ENCODE measurements around the gene SEM1.

Gene SEM1

DNA sequence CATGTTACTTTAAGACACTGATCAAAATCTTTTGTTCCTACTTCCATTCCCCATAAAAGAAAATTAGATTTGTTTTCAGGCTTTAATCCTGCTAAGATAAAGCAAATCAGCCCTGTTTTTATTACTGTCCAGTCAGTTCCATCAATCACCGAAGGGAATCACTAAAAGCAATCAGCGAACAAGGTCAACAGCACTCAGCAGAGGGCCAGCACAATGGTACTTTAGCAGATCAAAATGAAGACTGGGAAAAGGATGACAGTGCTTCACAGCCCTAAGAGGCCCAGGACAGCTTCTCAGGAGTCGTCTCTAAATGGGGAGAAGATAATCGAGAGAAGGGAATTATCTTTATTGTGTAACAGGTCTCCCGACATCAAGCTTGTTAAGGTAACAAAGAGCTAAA, 32.7 kb downstream of the SEM1 start:
- no peak for DNase-seq (ENCODE audit: low read depth)
- no peak overlapping the region for H3K4me3 ChIP-seq (ENCODE audit: low read depth, low read length)
- TF ChIP-seq, protein P1, sequence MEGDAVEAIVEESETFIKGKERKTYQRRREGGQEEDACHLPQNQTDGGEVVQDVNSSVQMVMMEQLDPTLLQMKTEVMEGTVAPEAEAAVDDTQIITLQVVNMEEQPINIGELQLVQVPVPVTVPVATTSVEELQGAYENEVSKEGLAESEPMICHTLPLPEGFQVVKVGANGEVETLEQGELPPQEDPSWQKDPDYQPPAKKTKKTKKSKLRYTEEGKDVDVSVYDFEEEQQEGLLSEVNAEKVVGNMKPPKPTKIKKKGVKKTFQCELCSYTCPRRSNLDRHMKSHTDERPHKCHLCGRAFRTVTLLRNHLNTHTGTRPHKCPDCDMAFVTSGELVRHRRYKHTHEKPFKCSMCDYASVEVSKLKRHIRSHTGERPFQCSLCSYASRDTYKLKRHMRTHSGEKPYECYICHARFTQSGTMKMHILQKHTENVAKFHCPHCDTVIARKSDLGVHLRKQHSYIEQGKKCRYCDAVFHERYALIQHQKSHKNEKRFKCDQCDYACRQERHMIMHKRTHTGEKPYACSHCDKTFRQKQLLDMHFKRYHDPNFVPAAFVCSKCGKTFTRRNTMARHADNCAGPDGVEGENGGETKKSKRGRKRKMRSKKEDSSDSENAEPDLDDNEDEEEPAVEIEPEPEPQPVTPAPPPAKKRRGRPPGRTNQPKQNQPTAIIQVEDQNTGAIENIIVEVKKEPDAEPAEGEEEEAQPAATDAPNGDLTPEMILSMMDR (IDR thresholded peaks at IDR 0.05; ENCODE audit: low read depth, low read length, missing control alignments): no peak
- in situ Hi-C loops (cut with HindIII; ENCODE audit: low sequenced_read_pairs): no loop called here

GRCh38 chr7:96675548-96675947, 34.1 kb downstream of the SEM1 start:
- in situ Hi-C loops (cut with HindIII; ENCODE audit: low sequenced_read_pairs): no loop called here
- no peak for DNase-seq (ENCODE audit: low read depth)
- no peak overlapping the region for H3K4me3 ChIP-seq (ENCODE audit: low read depth, low read length)
- TF ChIP-seq, protein P1 (IDR thresholded peaks at IDR 0.05; ENCODE audit: low read depth, low read length, missing control alignments): no peak

- no peak for DNase-seq (ENCODE audit: low read depth)
- TF ChIP-seq, protein P1 (IDR thresholded peaks at IDR 0.05; ENCODE audit: low read depth, low read length, missing control alignments): no peak
- no peak overlapping the region for H3K4me3 ChIP-seq (ENCODE audit: low read depth, low read length)
- in situ Hi-C loops (cut with HindIII; ENCODE audit: low sequenced_read_pairs): no loop called here
Observed at GRCh38 chr7:96674565-96674964, 35.1 kb downstream of the SEM1 start.

DNA sequence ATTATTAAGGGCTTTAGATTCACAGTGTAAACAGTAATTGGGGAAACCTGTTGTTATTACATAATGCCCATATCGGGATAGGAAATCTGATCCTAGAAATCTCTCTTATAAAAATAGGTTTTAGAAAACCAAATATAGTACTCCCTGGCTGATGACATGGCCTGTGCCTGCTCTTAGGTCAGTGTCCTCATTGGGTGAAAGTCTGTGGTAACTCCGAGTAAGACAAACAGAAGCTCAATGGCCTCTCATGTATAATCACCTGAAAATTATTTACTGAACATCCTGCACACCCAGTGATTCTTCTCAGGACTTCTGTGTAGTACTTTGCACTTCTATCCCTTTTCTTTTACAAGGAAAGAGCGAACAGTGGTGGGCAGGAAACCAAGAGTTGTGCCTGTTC, 37.8 kb downstream of the SEM1 start:
- DNase-seq (ENCODE audit: low read depth): no peak
- TF ChIP-seq, protein P1 (IDR thresholded peaks at IDR 0.05; ENCODE audit: low read depth, low read length, missing control alignments): no peak
- in situ Hi-C loops (cut with HindIII; ENCODE audit: low sequenced_read_pairs): no loop called here
- H3K4me3 ChIP-seq (ENCODE audit: low read depth, low read length): no peak overlapping the region

DNA sequence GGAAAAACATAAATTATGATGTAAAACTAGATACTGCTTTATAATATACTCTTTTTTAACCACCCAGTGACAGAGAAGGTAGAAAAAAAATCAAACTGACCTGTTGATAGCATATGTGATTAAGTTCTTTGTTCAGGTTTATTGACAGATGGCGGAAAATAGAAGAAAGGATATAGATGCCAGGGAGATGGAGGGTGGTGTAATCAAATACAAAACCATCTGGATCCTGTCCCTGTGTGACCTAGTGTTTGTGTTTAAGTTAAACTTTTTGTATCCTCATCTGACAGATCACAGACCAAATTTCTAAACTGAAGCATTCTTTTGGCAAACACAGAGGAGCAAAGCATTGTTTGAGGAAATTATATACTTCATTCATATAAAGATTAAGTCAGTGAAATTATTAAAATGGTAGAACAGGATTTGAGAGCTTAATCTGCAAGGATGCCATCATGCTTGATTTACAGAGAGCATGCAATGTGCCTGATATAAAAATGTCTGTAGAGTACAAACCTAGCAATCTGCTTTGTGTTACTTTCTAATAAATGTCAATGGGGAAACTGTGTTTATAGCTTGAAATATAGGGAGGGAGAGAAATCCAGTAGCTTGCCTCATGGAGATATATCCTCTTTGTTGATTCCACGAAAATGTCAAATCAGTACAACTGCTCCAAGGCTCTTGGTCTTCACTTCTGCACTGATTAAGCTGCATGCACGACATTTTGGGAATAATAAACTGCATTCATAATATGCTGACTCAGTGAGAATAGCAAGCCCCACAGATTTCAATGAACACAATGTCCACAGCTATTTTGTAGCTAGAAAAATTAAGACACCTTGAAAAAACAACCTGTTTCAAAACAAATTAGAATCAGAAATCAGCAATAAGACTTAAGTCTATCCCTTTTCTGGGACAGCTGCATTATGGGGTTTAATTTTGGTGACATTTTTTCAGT, 39.0 kb downstream of the SEM1 start:
- in situ Hi-C loops (cut with HindIII; ENCODE audit: low sequenced_read_pairs): no loop called here
- H3K4me3 ChIP-seq (ENCODE audit: low read depth, low read length): no peak overlapping the region
- no peak for DNase-seq (ENCODE audit: low read depth)
- TF ChIP-seq, protein P1 (IDR thresholded peaks at IDR 0.05; ENCODE audit: low read depth, low read length, missing control alignments): no peak

DNA sequence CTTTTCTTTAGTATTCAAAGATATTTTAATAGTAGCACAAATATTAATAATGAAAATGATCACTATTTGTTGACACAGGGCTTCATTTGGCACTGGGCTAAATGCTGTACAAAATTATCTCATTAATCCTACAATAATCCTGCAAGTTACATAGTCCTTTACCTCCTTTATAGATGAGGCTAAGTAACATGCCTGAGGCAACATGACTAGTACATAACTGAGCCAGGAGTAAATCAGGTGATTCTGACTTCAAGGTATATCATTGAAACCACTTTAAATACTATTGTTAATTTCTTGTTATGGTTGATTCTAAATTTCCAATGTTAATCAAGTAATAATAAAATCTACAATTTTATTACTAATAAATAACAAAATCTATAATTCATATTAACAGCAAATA, 39.8 kb downstream of the SEM1 start:
- in situ Hi-C loops (cut with HindIII; ENCODE audit: low sequenced_read_pairs): no loop called here
- H3K4me3 ChIP-seq (ENCODE audit: low read depth, low read length): no peak overlapping the region
- no peak for DNase-seq (ENCODE audit: low read depth)
- TF ChIP-seq, protein P1 (IDR thresholded peaks at IDR 0.05; ENCODE audit: low read depth, low read length, missing control alignments): no peak
